AG04450 (cell line): ENCODE results near the gene CHAC1. TPM values are rescaled to one million over a fixed set of nuclear protein-coding genes. Genes with fewer than 3 reads are reported as not detected.

Experiments
- CTCF ChIA-PET: fragments of 300-600, 350-600 bp; formaldehyde crosslinking; extraction: SDS; loops from one replicate; lab custom pipeline; 2022; ENCODE audit warnings: antibody characterized with exemption, inconsistent platforms; lab: Charles Lee
- POLR2A ChIA-PET: fragments of 350-600 bp; formaldehyde crosslinking; extraction: SDS; loops from one replicate; lab custom pipeline; 2021; ENCODE audit warnings: antibody characterized with exemption, inconsistent platforms; lab: Yijun Ruan, JAX
- DNase-seq: peaks from one replicate; pipeline ENCODE4 v3.0.0-alpha.2; 2011; ENCODE audit warnings: low read depth, low spot score
- H3K27ac ChIP-seq: one replicate; pipeline ENCODE4 v1.5.1; 2012; ENCODE audit warnings: low read depth, low read length, control low read depth
- H3K27me3 ChIP-seq: one replicate; pipeline ENCODE4 v1.6.0; 2012; ENCODE audit warnings: low read length; ENCODE audit not compliant: control insufficient read depth, insufficient read depth
- H3K4me3 ChIP-seq: 2 replicates; pipeline ENCODE4 v1.5.1; 2011; ENCODE audit warnings: mild to moderate bottlenecking, low read depth, low read length, control low read depth
- H3K9me3 ChIP-seq: 2 replicates; pipeline ENCODE4 v1.5.1; 2012; ENCODE audit warnings: low read length; ENCODE audit not compliant: control insufficient read depth, insufficient read depth
- CTCF ChIP-seq: IDR thresholded peaks from 2 replicates; pipeline ENCODE4 v1.5.1; 2011; ENCODE audit warnings: low read depth, low read length, control low read depth, inconsistent platforms
- polyA plus RNA-seq: library from polyadenylated mRNA; depleted of rRNA; stranded (reverse); fragments of >200 nt; gene quantifications from 2 replicates; pipeline ENCODE4 v1.2.3, GENCODE V29; 2011

CHAC1 gene
- polyA plus RNA-seq, 1 experiment: 106 TPM

- Histone ChIP-seq H3K27me3 (no peaks in the 10 kb centered on the region), H3K4me3 (no peak overlapping the region), H3K27ac (no peak overlapping the region), H3K9me3 (no peaks in the 10 kb centered on the region; the same call in 1 of the 2 replicates)
- no peak for DNase-seq
- ChIA-PET POLR2A (no interaction called here), CTCF (interaction anchor here (1.0 to 8.0 kb wide), 4 partner anchors 14 to 276 kb away, joined by 3 to 202 read pairs (median 4); partner anchors contain the start of gene VPS18)
- no peak for TF ChIP-seq CTCF
Observed at GRCh38 chr15:40908095-40908494, 45.2 kb upstream of the CHAC1 start.

GRCh38 chr15:40909662-40910630 is 43.3 kb upstream of the CHAC1 start:
- no peak overlapping the region for H3K4me3 ChIP-seq
- no peak for DNase-seq
- H3K27ac ChIP-seq: no peak overlapping the region
- no peaks in the 10 kb centered on the region; the same call in 1 of the 2 replicates for H3K9me3 ChIP-seq
- no peaks in the 10 kb centered on the region for H3K27me3 ChIP-seq
- ChIA-PET POLR2A (interaction anchor here (0.7 to 0.8 kb wide), 3 partner anchors 14 to 31 kb away, joined by 3 to 5 read pairs (median 4); no protein-coding TSS in a partner anchor), CTCF (interaction anchor here (1.6 kb wide), 1 partner anchor 32 kb away, joined by 5 read pairs; no protein-coding TSS in a partner anchor)
- TF ChIP-seq CTCF: no peak

GRCh38 chr15:40911141-40911540 is 42.1 kb upstream of the CHAC1 start:
- DNase-seq: no peak
- H3K4me3 ChIP-seq: no peak overlapping the region
- CTCF ChIA-PET: interaction anchor here (1.0 to 1.5 kb wide), 4 partner anchors 8 to 111 kb away, joined by 3 to 6 read pairs (median 4); no protein-coding TSS in a partner anchor
- POLR2A ChIA-PET: interaction anchor here (0.8 kb wide), 1 partner anchor 16 kb away, joined by 3 read pairs; no protein-coding TSS in a partner anchor
- no peaks in the 10 kb centered on the region; the same call in 1 of the 2 replicates for H3K9me3 ChIP-seq
- no peak overlapping the region for H3K27ac ChIP-seq
- H3K27me3 ChIP-seq: no peaks in the 10 kb centered on the region
- no peak for TF ChIP-seq CTCF

- no peak overlapping the region for H3K27ac ChIP-seq
- ChIA-PET POLR2A (interaction anchor here (0.6 kb wide), 1 partner anchor 30 kb away, joined by 3 read pairs; no protein-coding TSS in a partner anchor), CTCF (interaction anchor here (1.0 to 1.5 kb wide), 4 partner anchors 9 to 110 kb away, joined by 3 to 6 read pairs (median 4); no protein-coding TSS in a partner anchor)
- H3K9me3 ChIP-seq: no peaks in the 10 kb centered on the region; the same call in 1 of the 2 replicates
- no peak overlapping the region for H3K4me3 ChIP-seq
- no peaks in the 10 kb centered on the region for H3K27me3 ChIP-seq
- no peak for DNase-seq
- TF ChIP-seq CTCF: no peak
Observed at GRCh38 chr15:40911693-40912092, 41.6 kb upstream of the CHAC1 start.
